HCT116 (cell line): Measurements from ENCODE around the gene SCTR. TPM values are rescaled to one million over a fixed set of nuclear protein-coding genes. Genes with fewer than 3 reads are reported as not detected.

Experiments
- ATAC-seq: fragments of 200-7000 bp; cut with Tn5 transposase; 2 replicates; pipeline ENCODE4 v1.9.1; 2020; ENCODE audit warnings: mild to moderate bottlenecking, moderate library complexity
- BruUV-seq: library from RNA; stranded (reverse); fragments of 400-500 nt; replicated peaks from 2 replicates; lab custom pipeline; 2021; lab: Mats Ljungman, UMichigan
- CTCF ChIA-PET: fragments of 300-600 bp; sonication (Branson Sonifier 250); formaldehyde crosslinking; loops from one replicate; lab custom pipeline; 2021; ENCODE audit warnings: antibody characterized with exemption; lab: Charles Lee
- POLR2A ChIA-PET: fragments of 300-600, 350-600 bp; sonication (Branson Sonifier 250); formaldehyde crosslinking; loops from one replicate; lab custom pipeline; 2021; ENCODE audit warnings: antibody characterized with exemption; lab: Charles Lee
- RAD21 ChIA-PET, 2 experiments: fragments of 300-600 bp; sonication (Branson Sonifier 250); formaldehyde crosslinking; loops; one replicate each; lab custom pipeline; 2023; ENCODE audit warnings: low total read pairs in 2 of 2; ENCODE audit not compliant: uncharacterized antibody in 2 of 2, unreplicated experiment in 2 of 2, low non-redundant PET in 1 of 2; lab: Charles Lee
- DNase-seq: peaks from one replicate; pipeline ENCODE4 v3.0.0-alpha.2; 2010; ENCODE audit warnings: low read depth, low spot score
- H2AFZ ChIP-seq: fragments of 200-600 bp; shearing (Covaris generic), sonication (generic); 2 replicates; pipeline ENCODE4 v1.6.1; 2017; ENCODE audit warnings: low read depth, mixed run types, mixed read lengths, antibody characterized with exemption, low read length; ENCODE audit not compliant: poor library complexity, severe bottlenecking
- H3K27ac ChIP-seq: 2 replicates; pipeline ENCODE4 v1.5.1; 2012; ENCODE audit warnings: low read depth, low read length
- H3K27me3 ChIP-seq: fragments of 200-600 bp; sonication (generic); 2 replicates; pipeline ENCODE4 v1.6.1; 2016; ENCODE audit warnings: mixed run types, low read length, mixed read lengths; ENCODE audit not compliant: insufficient read depth
- H3K36me3 ChIP-seq, 2 experiments: fragments of 200-500 bp in 1 of 2; fragments of 200-600 bp in 1 of 2; sonication (Bioruptor generic) in 1 of 2; sonication (generic) in 1 of 2; 2 replicates each; pipeline versions ENCODE4 v1.5.1 to v1.6.1; 2014 to 2016; ENCODE audit warnings: low read length in 2 of 2, inconsistent platforms in 1 of 2, mixed read lengths in 1 of 2, mixed run types in 1 of 2; ENCODE audit not compliant: insufficient read depth in 2 of 2, control insufficient read depth in 1 of 2
- H3K4me1 ChIP-seq, 2 experiments: fragments of 200-600 bp in 1 of 2; sonication (generic) in 1 of 2; 2 replicates each; pipeline versions ENCODE4 v1.5.1 to v1.6.1; 2012 to 2017; ENCODE audit warnings: low read length in 2 of 2, inconsistent platforms in 1 of 2, mild to moderate bottlenecking in 1 of 2, mixed read lengths in 1 of 2, mixed run types in 1 of 2, moderate library complexity in 1 of 2; ENCODE audit not compliant: insufficient read depth in 2 of 2, control insufficient read depth in 1 of 2
- H3K4me2 ChIP-seq: fragments of 200-600 bp; sonication (generic); 2 replicates; pipeline ENCODE4 v1.6.1; 2017; ENCODE audit warnings: mixed run types, low read length, mixed read lengths
- H3K4me3 ChIP-seq, 2 experiments: fragments of 200-600 bp in 1 of 2; sonication (generic) in 1 of 2; replicated peaks in 1 of 2; 2 replicates each; pipeline ENCODE4 v1.5.1; 2011 to 2016; ENCODE audit warnings: low read length in 2 of 2, control low read depth in 1 of 2, low read depth in 1 of 2, mild to moderate bottlenecking in 1 of 2, mixed read lengths in 1 of 2, mixed run types in 1 of 2
- H3K79me2 ChIP-seq: fragments of 200-600 bp; sonication (generic); 2 replicates; pipeline ENCODE4 v1.6.1; 2017; ENCODE audit warnings: mild to moderate bottlenecking, mixed run types, low read length, moderate library complexity, mixed read lengths; ENCODE audit not compliant: insufficient read depth
- H3K9ac ChIP-seq: fragments of 200-600 bp; sonication (generic); 2 replicates; pipeline ENCODE4 v1.6.1; 2016; ENCODE audit warnings: low read length, mixed read lengths
- H3K9me2 ChIP-seq: fragments of 200-600 bp; sonication (generic), shearing (Covaris generic); 2 replicates; pipeline ENCODE4 v1.6.1; 2017; ENCODE audit warnings: mixed run types, mild to moderate bottlenecking, moderate library complexity; ENCODE audit not compliant: insufficient read depth
- H3K9me3 ChIP-seq, 2 experiments: fragments of 200-500 bp in 1 of 2; fragments of 200-600 bp in 1 of 2; sonication (Bioruptor generic) in 1 of 2; sonication (generic) in 1 of 2; 2 replicates each; pipeline ENCODE4 v1.6.1; 2014 to 2017; ENCODE audit warnings: low read length in 2 of 2, mixed read lengths in 2 of 2, inconsistent platforms in 1 of 2, low read depth in 1 of 2, mild to moderate bottlenecking in 1 of 2, mixed run types in 1 of 2, moderate library complexity in 1 of 2; ENCODE audit not compliant: control insufficient read depth in 1 of 2, insufficient read depth in 1 of 2
- H4K20me1 ChIP-seq: fragments of 200-600 bp; sonication (generic), shearing (Covaris generic); 2 replicates; pipeline ENCODE4 v1.6.1; 2017; ENCODE audit warnings: mixed run types, mild to moderate bottlenecking, moderate library complexity; ENCODE audit not compliant: insufficient read depth
- ATF3 ChIP-seq: IDR thresholded peaks from 2 replicates; pipeline ENCODE4 v1.6.1; 2012
- CBX3 ChIP-seq: IDR thresholded peaks from 2 replicates; pipeline ENCODE4 v1.6.1; 2012; ENCODE audit warnings: low read depth
- CEBPB ChIP-seq: IDR thresholded peaks from 2 replicates; pipeline ENCODE4 v1.6.1; 2012; ENCODE audit warnings: low read depth
- EGR1 ChIP-seq: IDR thresholded peaks from 2 replicates; pipeline ENCODE4 v1.6.1; 2012; ENCODE audit warnings: low read depth
- EZH2 ChIP-seq: fragments of 200-600 bp; sonication (generic); IDR thresholded peaks from 2 replicates; pipeline ENCODE4 v1.6.1; 2017; ENCODE audit warnings: antibody characterized with exemption, mixed run types
- FOSL1 ChIP-seq: IDR thresholded peaks from 2 replicates; pipeline ENCODE4 v1.6.1; 2012; ENCODE audit warnings: low read depth
- POLR2A ChIP-seq: IDR thresholded peaks from 2 replicates; pipeline ENCODE4 v1.7.0; 2011; ENCODE audit warnings: borderline replicate concordance; ENCODE audit not compliant: insufficient read depth, insufficient read length; ENCODE audit errors: extremely low read depth
- POLR2AphosphoS5 ChIP-seq: IDR thresholded peaks from 2 replicates; pipeline ENCODE4 v1.6.1; 2011; ENCODE audit warnings: mild to moderate bottlenecking, low read depth, low read length, moderate library complexity
- RAD21 ChIP-seq: IDR thresholded peaks from 2 replicates; pipeline ENCODE4 v1.6.1; 2012; ENCODE audit warnings: low read depth, mild to moderate bottlenecking
- SP1 ChIP-seq: IDR thresholded peaks from 2 replicates; pipeline ENCODE4 v1.6.1; 2012; ENCODE audit warnings: low read depth
- SRF ChIP-seq: IDR thresholded peaks from 2 replicates; pipeline ENCODE4 v1.6.1; 2012; ENCODE audit warnings: low read depth
- YY1 ChIP-seq: IDR thresholded peaks from 2 replicates; pipeline ENCODE4 v1.6.1; 2011; ENCODE audit warnings: low read length, low read depth, moderate library complexity, mild to moderate bottlenecking; ENCODE audit not compliant: insufficient replicate concordance; ENCODE audit errors: extremely low read depth
- ZNF274 ChIP-seq: fragments of 200-500 bp; sonication (Bioruptor generic); IDR thresholded peaks from 2 replicates; pipeline ENCODE4 v1.6.1; 2014; ENCODE audit warnings: mild to moderate bottlenecking, low read depth, low read length, inconsistent platforms
- intact Hi-C: fragments of 100-400 bp; cut with micrococcal nuclease; formaldehyde crosslinking; loops from 2 replicates; pipeline ENCODE4 v1.10.0; 2022
- total RNA-seq: library from RNA; stranded (reverse); gene quantifications from one replicate; pipeline ENCODE4 v1.2.1, GENCODE V29; 2021; ENCODE audit not compliant: unreplicated experiment
- TF ChIP-seq, protein P1 (sequence below): IDR thresholded peaks from 2 replicates; pipeline ENCODE4 v1.6.1; 2011; ENCODE audit warnings: mild to moderate bottlenecking, low read length, moderate library complexity; ENCODE audit not compliant: insufficient replicate concordance; ENCODE audit errors: extremely low read depth
- TF ChIP-seq, protein P2 (sequence below): IDR thresholded peaks from 2 replicates; pipeline ENCODE4 v1.6.1; 2012; ENCODE audit warnings: low read depth

SCTR gene
- total RNA-seq, 1 experiment from 2014 or later, result not detected

DNA sequence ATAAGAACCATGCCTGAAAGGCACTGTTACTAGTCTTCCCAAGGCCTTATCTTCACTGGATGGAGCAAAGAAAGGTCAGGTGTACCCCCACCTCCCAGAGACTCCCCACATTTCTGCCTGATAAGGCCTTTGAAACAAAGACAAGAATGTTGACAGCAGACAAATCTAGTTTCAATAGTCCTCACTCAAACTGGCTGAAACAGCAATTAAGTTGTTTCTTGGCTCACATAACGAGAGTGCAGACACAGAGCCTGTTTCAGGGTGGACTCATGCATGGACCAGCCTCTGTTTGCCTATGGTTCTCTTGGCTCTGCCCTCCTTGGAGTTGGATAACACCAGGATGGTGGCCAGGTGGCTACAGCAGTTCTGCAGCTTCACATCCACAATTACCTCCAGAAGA, 12.4 kb upstream of the SCTR start:
- ChIA-PET CTCF (no interaction called here), POLR2A (no interaction called here)
- no peak for TF ChIP-seq POLR2A
- TF ChIP-seq, protein P1, sequence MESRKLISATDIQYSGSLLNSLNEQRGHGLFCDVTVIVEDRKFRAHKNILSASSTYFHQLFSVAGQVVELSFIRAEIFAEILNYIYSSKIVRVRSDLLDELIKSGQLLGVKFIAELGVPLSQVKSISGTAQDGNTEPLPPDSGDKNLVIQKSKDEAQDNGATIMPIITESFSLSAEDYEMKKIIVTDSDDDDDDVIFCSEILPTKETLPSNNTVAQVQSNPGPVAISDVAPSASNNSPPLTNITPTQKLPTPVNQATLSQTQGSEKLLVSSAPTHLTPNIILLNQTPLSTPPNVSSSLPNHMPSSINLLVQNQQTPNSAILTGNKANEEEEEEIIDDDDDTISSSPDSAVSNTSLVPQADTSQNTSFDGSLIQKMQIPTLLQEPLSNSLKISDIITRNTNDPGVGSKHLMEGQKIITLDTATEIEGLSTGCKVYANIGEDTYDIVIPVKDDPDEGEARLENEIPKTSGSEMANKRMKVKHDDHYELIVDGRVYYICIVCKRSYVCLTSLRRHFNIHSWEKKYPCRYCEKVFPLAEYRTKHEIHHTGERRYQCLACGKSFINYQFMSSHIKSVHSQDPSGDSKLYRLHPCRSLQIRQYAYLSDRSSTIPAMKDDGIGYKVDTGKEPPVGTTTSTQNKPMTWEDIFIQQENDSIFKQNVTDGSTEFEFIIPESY, result no peak
- TF ChIP-seq, all 23 proteins: peak for 0
- Histone ChIP-seq H3K4me2 (no peak overlapping the region), H2AFZ (no peak overlapping the region), H3K79me2 (no peaks in the 10 kb centered on the region), H3K9ac (no peak overlapping the region), H3K27ac (no peak overlapping the region), H3K27me3 (no peaks in the 10 kb centered on the region), H3K9me2 (no peaks in the 10 kb centered on the region), H4K20me1 (no peaks in the 10 kb centered on the region), H3K4me3 (no peak overlapping the region), H3K36me3 (no peaks in the 10 kb centered on the region), H3K4me1 (no peaks in the 10 kb centered on the region), H3K9me3 (peaks cover 4 to 13% of the 10 kb centered on the region in 2 experiments; a peak in 2 of 4 replicates)
- RAD21 ChIA-PET, result no interaction called here
- DNase-seq, result no peak
- no TSS peak for BruUV-seq
- intact Hi-C loops, result no loop called here
- ATAC-seq, result no peak

GRCh38 chr2:119536211-119536610, 11.9 kb upstream of the SCTR start:
- intact Hi-C loops, result no loop called here
- no peak for TF ChIP-seq ZNF274
- no peak for TF ChIP-seq CEBPB
- TF ChIP-seq YY1, result no peak
- TF ChIP-seq, protein P2, sequence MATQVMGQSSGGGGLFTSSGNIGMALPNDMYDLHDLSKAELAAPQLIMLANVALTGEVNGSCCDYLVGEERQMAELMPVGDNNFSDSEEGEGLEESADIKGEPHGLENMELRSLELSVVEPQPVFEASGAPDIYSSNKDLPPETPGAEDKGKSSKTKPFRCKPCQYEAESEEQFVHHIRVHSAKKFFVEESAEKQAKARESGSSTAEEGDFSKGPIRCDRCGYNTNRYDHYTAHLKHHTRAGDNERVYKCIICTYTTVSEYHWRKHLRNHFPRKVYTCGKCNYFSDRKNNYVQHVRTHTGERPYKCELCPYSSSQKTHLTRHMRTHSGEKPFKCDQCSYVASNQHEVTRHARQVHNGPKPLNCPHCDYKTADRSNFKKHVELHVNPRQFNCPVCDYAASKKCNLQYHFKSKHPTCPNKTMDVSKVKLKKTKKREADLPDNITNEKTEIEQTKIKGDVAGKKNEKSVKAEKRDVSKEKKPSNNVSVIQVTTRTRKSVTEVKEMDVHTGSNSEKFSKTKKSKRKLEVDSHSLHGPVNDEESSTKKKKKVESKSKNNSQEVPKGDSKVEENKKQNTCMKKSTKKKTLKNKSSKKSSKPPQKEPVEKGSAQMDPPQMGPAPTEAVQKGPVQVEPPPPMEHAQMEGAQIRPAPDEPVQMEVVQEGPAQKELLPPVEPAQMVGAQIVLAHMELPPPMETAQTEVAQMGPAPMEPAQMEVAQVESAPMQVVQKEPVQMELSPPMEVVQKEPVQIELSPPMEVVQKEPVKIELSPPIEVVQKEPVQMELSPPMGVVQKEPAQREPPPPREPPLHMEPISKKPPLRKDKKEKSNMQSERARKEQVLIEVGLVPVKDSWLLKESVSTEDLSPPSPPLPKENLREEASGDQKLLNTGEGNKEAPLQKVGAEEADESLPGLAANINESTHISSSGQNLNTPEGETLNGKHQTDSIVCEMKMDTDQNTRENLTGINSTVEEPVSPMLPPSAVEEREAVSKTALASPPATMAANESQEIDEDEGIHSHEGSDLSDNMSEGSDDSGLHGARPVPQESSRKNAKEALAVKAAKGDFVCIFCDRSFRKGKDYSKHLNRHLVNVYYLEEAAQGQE, result no peak
- TF ChIP-seq EZH2, result no peak
- TF ChIP-seq SP1, result no peak
- TF ChIP-seq POLR2AphosphoS5, result no peak
- no peak for TF ChIP-seq RAD21
- TF ChIP-seq EGR1, result no peak
- no peak for TF ChIP-seq CBX3
- TF ChIP-seq SRF, result no peak
- TF ChIP-seq ATF3, result no peak
- TF ChIP-seq FOSL1, result no peak

More at GRCh38 chr2:119536211-119536610, 11.9 kb upstream of the SCTR start:
- Histone ChIP-seq H3K4me1 (no peaks in the 10 kb centered on the region), H3K9me3 (peaks cover 4 to 13% of the 10 kb centered on the region in 2 experiments; a peak in 2 of 4 replicates), H3K27ac (no peak overlapping the region), H3K36me3 (no peaks in the 10 kb centered on the region), H3K79me2 (no peaks in the 10 kb centered on the region), H2AFZ (no peak overlapping the region), H3K27me3 (no peaks in the 10 kb centered on the region), H3K9ac (no peak overlapping the region), H3K9me2 (no peaks in the 10 kb centered on the region), H4K20me1 (no peaks in the 10 kb centered on the region), H3K4me2 (no peak overlapping the region), H3K4me3 (no peak overlapping the region)
- no TSS peak for BruUV-seq
- RAD21 ChIA-PET, result no interaction called here
- DNase-seq (no peak), ATAC-seq (no peak)
- CTCF ChIA-PET, result no interaction called here
- POLR2A ChIA-PET, result no interaction called here
